Sciatic nerve (tissue), 2 donors: ENCODE measurements around the gene CPPED1. TPM values are rescaled to one million over a fixed set of nuclear protein-coding genes. Genes with fewer than 3 reads are reported as not detected.

Experiments
- ATAC-seq: fragments of 200-7000 bp; cut with Tn5 transposase; one replicate; pipeline ENCODE4 v1.9.1; 2020; ENCODE audit warnings: mild to moderate bottlenecking, moderate library complexity
- DNase-seq: peaks from one replicate; pipeline ENCODE4 v3.0.0-alpha.2; 2020; ENCODE audit warnings: low spot score
- intact Hi-C: fragments of 100-400 bp; cut with DNase I; formaldehyde crosslinking; loops from one replicate; pipeline ENCODE4 v1.14.2; 2022
- total RNA-seq: library from RNA; stranded (reverse); fragmentation: NEBNext Ultra II Directional; extraction: Animal tissue kit (Norgen Biotek cat#: 25700); gene quantifications from one replicate; pipeline ENCODE4 v1.2.1, GENCODE V29; 2021
- donor health status: DM: no; HTN: no; CAD: no.
- donor health status: DM: no; HTN: no; CAD: no.

CPPED1 gene
- total RNA-seq, 1 donor from 2014 or later, result 19.7 TPM

GRCh38 chr16:12709807-12710206, 93.9 kb downstream of the CPPED1 start:
- DNase-seq (no peak), ATAC-seq (no peak)
- intact Hi-C loops, result no loop called here

- DNase-seq (no peak), ATAC-seq (no peak)
- intact Hi-C loops, result no loop called here
Observed at GRCh38 chr16:12708266-12708665, 95.4 kb downstream of the CPPED1 start.

GRCh38 chr16:12706628-12707027, 97.1 kb downstream of the CPPED1 start:
- intact Hi-C loops, result no loop called here
- DNase-seq (peak; percentile 38), ATAC-seq (no peak)

GRCh38 chr16:12704492-12705111, 99.1 kb downstream of the CPPED1 start:
- intact Hi-C loops, result no loop called here
- ATAC-seq (no peak), DNase-seq (peak; percentile 50)

GRCh38 chr16:12703935-12704334, 99.8 kb downstream of the CPPED1 start:
- DNase-seq (no peak), ATAC-seq (no peak)
- intact Hi-C loops, result no loop called here

- intact Hi-C loops, result no loop called here
- ATAC-seq (no peak), DNase-seq (no peak)
Observed at GRCh38 chr16:12700161-12700560, 103.5 kb downstream of the CPPED1 start.

- intact Hi-C loops, result no loop called here
- DNase-seq, result no peak
- no peak for ATAC-seq
Observed at GRCh38 chr16:12699161-12699560, 104.5 kb downstream of the CPPED1 start.

GRCh38 chr16:12697437-12697836, 106.2 kb downstream of the CPPED1 start:
- intact Hi-C loops, result no loop called here
- no peak for ATAC-seq
- no peak for DNase-seq

GRCh38 chr16:12695454-12695853, 108.2 kb downstream of the CPPED1 start:
- intact Hi-C loops, result no loop called here
- ATAC-seq (no peak), DNase-seq (no peak)

GRCh38 chr16:12690024-12690423, 113.7 kb downstream of the CPPED1 start:
- DNase-seq, result no peak
- no peak for ATAC-seq
- intact Hi-C loops, result no loop called here

- intact Hi-C loops, result no loop called here
- no peak for ATAC-seq
- no peak for DNase-seq
Observed at GRCh38 chr16:12688951-12689850, 114.5 kb downstream of the CPPED1 start.

GRCh38 chr16:12685806-12686205, 117.9 kb downstream of the CPPED1 start:
- ATAC-seq, result no peak
- intact Hi-C loops, result no loop called here
- no peak for DNase-seq

- no peak for ATAC-seq
- DNase-seq, result no peak
- intact Hi-C loops, result no loop called here
Observed at GRCh38 chr16:12682432-12683165, 121.1 kb downstream of the CPPED1 start.

GRCh38 chr16:12681653-12682052, 122.0 kb downstream of the CPPED1 start:
- no peak for DNase-seq
- no peak for ATAC-seq
- intact Hi-C loops, result no loop called here

GRCh38 chr16:12680531-12680930, 123.2 kb downstream of the CPPED1 start:
- intact Hi-C loops, result no loop called here
- DNase-seq, result no peak
- ATAC-seq, result no peak

- no peak for ATAC-seq
- intact Hi-C loops, result no loop called here
- no peak for DNase-seq
Observed at GRCh38 chr16:12679660-12680272, 123.9 kb downstream of the CPPED1 start.

GRCh38 chr16:12678983-12679382, 124.7 kb downstream of the CPPED1 start:
- DNase-seq, result no peak
- ATAC-seq, result no peak
- intact Hi-C loops, result no loop called here

GRCh38 chr16:12677502-12677901, 126.2 kb downstream of the CPPED1 start:
- no peak for DNase-seq
- intact Hi-C loops, result no loop called here
- ATAC-seq, result no peak

- no peak for ATAC-seq
- DNase-seq, result no peak
- intact Hi-C loops, result no loop called here
Observed at GRCh38 chr16:12675852-12676251, 127.8 kb downstream of the CPPED1 start.
